HEK293 (cell line): ENCODE data around the gene DENND11.

Experiments
- EGR2 ChIP-seq: fragments of 450-650 bp; formaldehyde crosslinking; IDR thresholded peaks from 2 replicates; pipeline ENCODE4 v1.5.1; 2016; ENCODE audit warnings: low read depth, missing biosample characterization, missing genetic modification characterization
- GLIS1 ChIP-seq: fragments of 450-650 bp; formaldehyde crosslinking; IDR thresholded peaks from 2 replicates; pipeline ENCODE4 v1.5.1; 2016; ENCODE audit warnings: missing biosample characterization, missing genetic modification characterization
- HOXD13 ChIP-seq: sonication (generic); formaldehyde crosslinking; IDR thresholded peaks from 2 replicates; pipeline ENCODE4 v1.8.0; 2022; ENCODE audit warnings: missing genetic modification reagents, borderline replicate concordance
- IKZF3 ChIP-seq: fragments of 450-650 bp; IDR thresholded peaks from 2 replicates; pipeline ENCODE4 v1.5.0; 2018; ENCODE audit warnings: missing biosample characterization, mild to moderate bottlenecking, missing genetic modification characterization, moderate library complexity
- KLF9 ChIP-seq: fragments of 450-650 bp; formaldehyde crosslinking; IDR thresholded peaks from 2 replicates; pipeline ENCODE4 v1.5.1; 2016; ENCODE audit warnings: missing biosample characterization, missing genetic modification characterization, low read depth
- MEIS1 ChIP-seq: sonication (generic); formaldehyde crosslinking; IDR thresholded peaks from 2 replicates; pipeline ENCODE4 v1.8.1; 2022; ENCODE audit warnings: missing genetic modification reagents, mild to moderate bottlenecking, borderline replicate concordance
- OSR2 ChIP-seq: fragments of 450-650 bp; formaldehyde crosslinking; IDR thresholded peaks from 2 replicates; pipeline ENCODE4 v1.5.1; 2016; ENCODE audit warnings: missing biosample characterization, missing genetic modification characterization
- RBAK ChIP-seq: fragments of 450-650 bp; formaldehyde crosslinking; IDR thresholded peaks from 2 replicates; pipeline ENCODE4 v1.5.1; 2016; ENCODE audit warnings: missing biosample characterization, missing genetic modification characterization
- SALL2 ChIP-seq: fragments of 450-650 bp; formaldehyde crosslinking; IDR thresholded peaks from 2 replicates; pipeline ENCODE4 v1.5.0; 2017; ENCODE audit warnings: missing biosample characterization, mild to moderate bottlenecking, missing genetic modification characterization, borderline replicate concordance
- SP7 ChIP-seq: fragments of 450-650 bp; formaldehyde crosslinking; IDR thresholded peaks from 2 replicates; pipeline ENCODE4 v1.5.1; 2016; ENCODE audit warnings: missing biosample characterization, missing genetic modification characterization
- ZBTB17 ChIP-seq: fragments of 450-650 bp; formaldehyde crosslinking; IDR thresholded peaks from 2 replicates; pipeline ENCODE4 v1.5.1; 2016; ENCODE audit warnings: missing biosample characterization, missing genetic modification characterization
- ZBTB48 ChIP-seq: fragments of 450-650 bp; formaldehyde crosslinking; IDR thresholded peaks from 2 replicates; pipeline ENCODE4 v1.5.1; 2016; ENCODE audit warnings: missing biosample characterization, missing genetic modification characterization
- ZEB2 ChIP-seq: fragments of 450-650 bp; formaldehyde crosslinking; IDR thresholded peaks from 2 replicates; pipeline ENCODE4 v1.5.1; 2016; ENCODE audit warnings: missing biosample characterization, missing genetic modification characterization
- ZNF133 ChIP-seq: fragments of 450-650 bp; formaldehyde crosslinking; IDR thresholded peaks from 2 replicates; pipeline ENCODE4 v1.5.1; 2016; ENCODE audit warnings: missing biosample characterization, missing genetic modification characterization
- ZNF155 ChIP-seq: fragments of 450-650 bp; formaldehyde crosslinking; IDR thresholded peaks from 2 replicates; pipeline ENCODE4 v1.5.1; 2016; ENCODE audit warnings: missing biosample characterization, missing genetic modification characterization
- ZNF169 ChIP-seq: fragments of 450-650 bp; formaldehyde crosslinking; IDR thresholded peaks from 2 replicates; pipeline ENCODE4 v1.5.1; 2016; ENCODE audit warnings: missing biosample characterization, missing genetic modification characterization
- ZNF19 ChIP-seq: fragments of 450-650 bp; formaldehyde crosslinking; IDR thresholded peaks from 2 replicates; pipeline ENCODE4; 2016; ENCODE audit warnings: missing biosample characterization, missing genetic modification characterization, low read depth
- ZNF426 ChIP-seq: fragments of 450-650 bp; formaldehyde crosslinking; IDR thresholded peaks from 2 replicates; pipeline ENCODE4 v1.5.1; 2017; ENCODE audit warnings: missing biosample characterization, missing genetic modification characterization, mild to moderate bottlenecking, inconsistent platforms, moderate library complexity
- ZNF501 ChIP-seq: fragments of 450-650 bp; formaldehyde crosslinking; IDR thresholded peaks from 2 replicates; pipeline ENCODE4 v1.5.1; 2016; ENCODE audit warnings: missing biosample characterization, missing genetic modification characterization
- ZNF529 ChIP-seq: fragments of 450-650 bp; formaldehyde crosslinking; IDR thresholded peaks from 2 replicates; pipeline ENCODE4 v1.5.1; 2017; ENCODE audit warnings: missing genetic modification characterization, missing biosample characterization; ENCODE audit not compliant: insufficient replicate concordance
- ZNF555 ChIP-seq: fragments of 450-650 bp; formaldehyde crosslinking; conservative IDR thresholded peaks from 2 replicates; pipeline ENCODE4 v1.5.1; 2017; ENCODE audit warnings: missing biosample characterization, mild to moderate bottlenecking, missing genetic modification characterization, inconsistent platforms
- ZNF600 ChIP-seq: fragments of 450-650 bp; formaldehyde crosslinking; IDR thresholded peaks from 2 replicates; pipeline ENCODE4 v1.5.1; 2016; ENCODE audit warnings: missing biosample characterization, missing genetic modification characterization
- ZNF626 ChIP-seq: fragments of 450-650 bp; sonication (Bioruptor Pico); formaldehyde crosslinking; IDR thresholded peaks from 2 replicates; pipeline ENCODE4 v1.5.1; 2018; ENCODE audit warnings: missing biosample characterization, missing genetic modification characterization, inconsistent platforms
- ZNF654 ChIP-seq: fragments of 450-650 bp; formaldehyde crosslinking; IDR thresholded peaks from 2 replicates; pipeline ENCODE4 v1.5.1; 2016; ENCODE audit warnings: low read depth, missing biosample characterization, missing genetic modification characterization
- ZNF660 ChIP-seq: fragments of 450-650 bp; IDR thresholded peaks from 2 replicates; pipeline ENCODE4 v1.5.1; 2018; ENCODE audit warnings: missing biosample characterization, mild to moderate bottlenecking, missing genetic modification characterization
- ZNF677 ChIP-seq: fragments of 450-650 bp; IDR thresholded peaks from 2 replicates; pipeline ENCODE4 v1.5.0; 2018; ENCODE audit warnings: missing biosample characterization, mild to moderate bottlenecking, missing genetic modification characterization, moderate library complexity
- ZNF777 ChIP-seq: fragments of 450-650 bp; formaldehyde crosslinking; IDR thresholded peaks from 2 replicates; pipeline ENCODE4 v1.5.1; 2017; ENCODE audit warnings: missing biosample characterization, missing genetic modification characterization, borderline replicate concordance
- ZNF785 ChIP-seq: fragments of 450-650 bp; formaldehyde crosslinking; IDR thresholded peaks from 2 replicates; pipeline ENCODE4 v1.5.1; 2016; ENCODE audit warnings: missing biosample characterization, missing genetic modification characterization
- ZNF837 ChIP-seq: fragments of 450-650 bp; formaldehyde crosslinking; IDR thresholded peaks from 2 replicates; pipeline ENCODE4 v1.5.1; 2016; ENCODE audit warnings: missing biosample characterization, missing genetic modification characterization
- ZSCAN30 ChIP-seq: fragments of 450-650 bp; IDR thresholded peaks from 2 replicates; pipeline ENCODE4 v1.5.1; 2018; ENCODE audit warnings: missing biosample characterization, mild to moderate bottlenecking, missing genetic modification characterization, moderate library complexity
- ZXDB ChIP-seq: fragments of 450-650 bp; formaldehyde crosslinking; IDR thresholded peaks from 2 replicates; pipeline ENCODE4 v1.5.1; 2016; ENCODE audit warnings: missing biosample characterization, missing genetic modification characterization
- TF ChIP-seq, protein P1 (sequence below): fragments of 450-650 bp; formaldehyde crosslinking; IDR thresholded peaks from 2 replicates; pipeline ENCODE4 v1.5.1; 2017; ENCODE audit warnings: missing biosample characterization, missing genetic modification characterization
- TF ChIP-seq, protein P2 (sequence below): fragments of 450-650 bp; IDR thresholded peaks from 2 replicates; pipeline ENCODE4 v1.5.1; 2018; ENCODE audit warnings: missing biosample characterization, missing genetic modification characterization
- TF ChIP-seq, protein P3 (sequence below): fragments of 450-650 bp; formaldehyde crosslinking; IDR thresholded peaks from 2 replicates; pipeline ENCODE4 v1.5.1; 2017; ENCODE audit warnings: missing biosample characterization, missing genetic modification characterization
- TF ChIP-seq, protein P4 (sequence below): fragments of 450-650 bp; formaldehyde crosslinking; IDR thresholded peaks from 2 replicates; pipeline ENCODE4 v1.5.1; 2016; ENCODE audit warnings: missing biosample characterization, missing genetic modification characterization

DENND11 gene

DNA sequence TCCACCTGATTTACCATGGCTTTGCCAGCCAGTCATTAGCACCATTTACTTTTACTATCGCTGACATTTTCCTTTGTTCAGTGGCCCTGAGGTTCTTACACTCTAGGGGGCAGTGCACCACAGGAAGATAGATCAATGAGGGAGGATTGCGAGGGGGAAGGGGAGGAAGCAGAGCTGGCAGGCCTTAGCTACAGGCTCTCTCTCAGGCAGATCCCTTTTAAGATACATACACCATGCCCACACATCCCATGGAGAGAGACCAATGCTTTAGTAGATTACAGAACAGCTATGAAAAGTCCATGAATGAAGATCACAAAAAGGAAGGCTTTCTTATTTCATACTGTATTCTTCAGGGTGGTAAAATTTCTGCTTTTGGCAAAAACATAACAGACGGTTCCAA lies 47.4 kb downstream of the DENND11 start (continued):
- TF ChIP-seq, protein P1, sequence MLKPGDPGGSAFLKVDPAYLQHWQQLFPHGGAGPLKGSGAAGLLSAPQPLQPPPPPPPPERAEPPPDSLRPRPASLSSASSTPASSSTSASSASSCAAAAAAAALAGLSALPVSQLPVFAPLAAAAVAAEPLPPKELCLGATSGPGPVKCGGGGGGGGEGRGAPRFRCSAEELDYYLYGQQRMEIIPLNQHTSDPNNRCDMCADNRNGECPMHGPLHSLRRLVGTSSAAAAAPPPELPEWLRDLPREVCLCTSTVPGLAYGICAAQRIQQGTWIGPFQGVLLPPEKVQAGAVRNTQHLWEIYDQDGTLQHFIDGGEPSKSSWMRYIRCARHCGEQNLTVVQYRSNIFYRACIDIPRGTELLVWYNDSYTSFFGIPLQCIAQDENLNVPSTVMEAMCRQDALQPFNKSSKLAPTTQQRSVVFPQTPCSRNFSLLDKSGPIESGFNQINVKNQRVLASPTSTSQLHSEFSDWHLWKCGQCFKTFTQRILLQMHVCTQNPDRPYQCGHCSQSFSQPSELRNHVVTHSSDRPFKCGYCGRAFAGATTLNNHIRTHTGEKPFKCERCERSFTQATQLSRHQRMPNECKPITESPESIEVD (tag by site-specific recombination) = no peak
- no peak for TF ChIP-seq ZNF555
- no peak for TF ChIP-seq EGR2 (tag by site-specific recombination)
- TF ChIP-seq ZNF426 (tag by site-specific recombination) = no peak
- no peak for TF ChIP-seq HOXD13
- TF ChIP-seq, protein P2, sequence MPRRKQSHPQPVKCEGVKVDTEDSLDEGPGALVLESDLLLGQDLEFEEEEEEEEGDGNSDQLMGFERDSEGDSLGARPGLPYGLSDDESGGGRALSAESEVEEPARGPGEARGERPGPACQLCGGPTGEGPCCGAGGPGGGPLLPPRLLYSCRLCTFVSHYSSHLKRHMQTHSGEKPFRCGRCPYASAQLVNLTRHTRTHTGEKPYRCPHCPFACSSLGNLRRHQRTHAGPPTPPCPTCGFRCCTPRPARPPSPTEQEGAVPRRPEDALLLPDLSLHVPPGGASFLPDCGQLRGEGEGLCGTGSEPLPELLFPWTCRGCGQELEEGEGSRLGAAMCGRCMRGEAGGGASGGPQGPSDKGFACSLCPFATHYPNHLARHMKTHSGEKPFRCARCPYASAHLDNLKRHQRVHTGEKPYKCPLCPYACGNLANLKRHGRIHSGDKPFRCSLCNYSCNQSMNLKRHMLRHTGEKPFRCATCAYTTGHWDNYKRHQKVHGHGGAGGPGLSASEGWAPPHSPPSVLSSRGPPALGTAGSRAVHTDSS (tag by site-specific recombination) = peak; percentile 75
- 0 out of 2 replicates have a peak, but pooled peaks have one; percentile 15 for TF ChIP-seq SP7
- TF ChIP-seq ZXDB (tag by site-specific recombination) = no peak
- no peak for TF ChIP-seq ZNF169 (tag by site-specific recombination)
- no peak for TF ChIP-seq ZNF19
- TF ChIP-seq RBAK (tag by site-specific recombination) = no peak
- no peak for TF ChIP-seq ZNF677 (tag by site-specific recombination)
- TF ChIP-seq IKZF3 (tag by site-specific recombination) = no peak
- no peak for TF ChIP-seq OSR2 (tag by site-specific recombination)
- no peak for TF ChIP-seq SALL2 (tag by site-specific recombination)
- no peak for TF ChIP-seq ZNF837 (tag by site-specific recombination)
- no peak for TF ChIP-seq ZNF777
- no peak for TF ChIP-seq ZNF529 (tag by site-specific recombination)
- TF ChIP-seq ZNF501 (tag by site-specific recombination) = no peak
- no peak for TF ChIP-seq GLIS1 (tag by site-specific recombination)
- TF ChIP-seq ZNF654 (tag by site-specific recombination) = peak; percentile 82
- no peak for TF ChIP-seq ZNF785 (tag by site-specific recombination)
- TF ChIP-seq KLF9 = no peak
- no peak for TF ChIP-seq MEIS1 (CRISPR knock-in tag)
- TF ChIP-seq ZNF600 (tag by site-specific recombination) = no peak
- TF ChIP-seq, protein P3, sequence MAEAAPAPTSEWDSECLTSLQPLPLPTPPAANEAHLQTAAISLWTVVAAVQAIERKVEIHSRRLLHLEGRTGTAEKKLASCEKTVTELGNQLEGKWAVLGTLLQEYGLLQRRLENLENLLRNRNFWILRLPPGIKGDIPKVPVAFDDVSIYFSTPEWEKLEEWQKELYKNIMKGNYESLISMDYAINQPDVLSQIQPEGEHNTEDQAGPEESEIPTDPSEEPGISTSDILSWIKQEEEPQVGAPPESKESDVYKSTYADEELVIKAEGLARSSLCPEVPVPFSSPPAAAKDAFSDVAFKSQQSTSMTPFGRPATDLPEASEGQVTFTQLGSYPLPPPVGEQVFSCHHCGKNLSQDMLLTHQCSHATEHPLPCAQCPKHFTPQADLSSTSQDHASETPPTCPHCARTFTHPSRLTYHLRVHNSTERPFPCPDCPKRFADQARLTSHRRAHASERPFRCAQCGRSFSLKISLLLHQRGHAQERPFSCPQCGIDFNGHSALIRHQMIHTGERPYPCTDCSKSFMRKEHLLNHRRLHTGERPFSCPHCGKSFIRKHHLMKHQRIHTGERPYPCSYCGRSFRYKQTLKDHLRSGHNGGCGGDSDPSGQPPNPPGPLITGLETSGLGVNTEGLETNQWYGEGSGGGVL = peak; percentile 44; the same call in 1 of the 2 replicates
- TF ChIP-seq ZNF626 = no peak
- peak; percentile 64 for TF ChIP-seq ZBTB17 (tag by site-specific recombination)
- no peak for TF ChIP-seq ZNF155 (tag by site-specific recombination)
- TF ChIP-seq ZSCAN30 (tag by site-specific recombination) = peak; percentile 70; the same call in 1 of the 2 replicates
- no peak for TF ChIP-seq ZBTB48
- peak; percentile 57; the same call in 1 of the 2 replicates for TF ChIP-seq ZNF660 (tag by site-specific recombination)
- TF ChIP-seq ZNF133 (tag by site-specific recombination) = no peak
- TF ChIP-seq, protein P4, sequence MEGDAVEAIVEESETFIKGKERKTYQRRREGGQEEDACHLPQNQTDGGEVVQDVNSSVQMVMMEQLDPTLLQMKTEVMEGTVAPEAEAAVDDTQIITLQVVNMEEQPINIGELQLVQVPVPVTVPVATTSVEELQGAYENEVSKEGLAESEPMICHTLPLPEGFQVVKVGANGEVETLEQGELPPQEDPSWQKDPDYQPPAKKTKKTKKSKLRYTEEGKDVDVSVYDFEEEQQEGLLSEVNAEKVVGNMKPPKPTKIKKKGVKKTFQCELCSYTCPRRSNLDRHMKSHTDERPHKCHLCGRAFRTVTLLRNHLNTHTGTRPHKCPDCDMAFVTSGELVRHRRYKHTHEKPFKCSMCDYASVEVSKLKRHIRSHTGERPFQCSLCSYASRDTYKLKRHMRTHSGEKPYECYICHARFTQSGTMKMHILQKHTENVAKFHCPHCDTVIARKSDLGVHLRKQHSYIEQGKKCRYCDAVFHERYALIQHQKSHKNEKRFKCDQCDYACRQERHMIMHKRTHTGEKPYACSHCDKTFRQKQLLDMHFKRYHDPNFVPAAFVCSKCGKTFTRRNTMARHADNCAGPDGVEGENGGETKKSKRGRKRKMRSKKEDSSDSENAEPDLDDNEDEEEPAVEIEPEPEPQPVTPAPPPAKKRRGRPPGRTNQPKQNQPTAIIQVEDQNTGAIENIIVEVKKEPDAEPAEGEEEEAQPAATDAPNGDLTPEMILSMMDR = peak; percentile 69
- no peak for TF ChIP-seq ZEB2 (tag by site-specific recombination)
